Neural cell (in vitro differentiated cells): ENCODE results near the gene ZNF30.
"Not testable (repeated sequence)": the region's sequence is repeated elsewhere in the genome, so short reads cannot be mapped to it uniquely, and the experiment has no call there.

Source experiments
- CTCF ChIP-seq: fragments of 450-650 bp; IDR thresholded peaks from 2 replicates; pipeline ENCODE4 v1.5.1; 2014; ENCODE audit warnings: antibody characterized with exemption, mild to moderate bottlenecking, moderate library complexity; ENCODE audit not compliant: poor library complexity, severe bottlenecking
- EZH2 ChIP-seq: fragments of 200-600, 300-800 bp; shearing (Covaris generic), sonication (generic); IDR thresholded peaks from 2 replicates; pipeline ENCODE4 v1.6.1; 2014; ENCODE audit warnings: antibody characterized with exemption, low read length, borderline replicate concordance, mild to moderate bottlenecking; ENCODE audit not compliant: insufficient read depth, poor library complexity, severe bottlenecking
- POLR2AphosphoS5 ChIP-seq: IDR thresholded peaks from 2 replicates; pipeline ENCODE4 v1.6.1; 2012
- RAD21 ChIP-seq: fragments of 450-650 bp; conservative IDR thresholded peaks from 2 replicates; pipeline ENCODE4 v1.6.1; 2014; ENCODE audit warnings: antibody characterized with exemption, mild to moderate bottlenecking, moderate library complexity
- REST ChIP-seq: IDR thresholded peaks from 2 replicates; pipeline ENCODE4 v1.6.1; 2012; ENCODE audit warnings: borderline replicate concordance
- TAF1 ChIP-seq: IDR thresholded peaks from 2 replicates; pipeline ENCODE4 v1.6.1; 2012; ENCODE audit warnings: low read depth

DNA sequence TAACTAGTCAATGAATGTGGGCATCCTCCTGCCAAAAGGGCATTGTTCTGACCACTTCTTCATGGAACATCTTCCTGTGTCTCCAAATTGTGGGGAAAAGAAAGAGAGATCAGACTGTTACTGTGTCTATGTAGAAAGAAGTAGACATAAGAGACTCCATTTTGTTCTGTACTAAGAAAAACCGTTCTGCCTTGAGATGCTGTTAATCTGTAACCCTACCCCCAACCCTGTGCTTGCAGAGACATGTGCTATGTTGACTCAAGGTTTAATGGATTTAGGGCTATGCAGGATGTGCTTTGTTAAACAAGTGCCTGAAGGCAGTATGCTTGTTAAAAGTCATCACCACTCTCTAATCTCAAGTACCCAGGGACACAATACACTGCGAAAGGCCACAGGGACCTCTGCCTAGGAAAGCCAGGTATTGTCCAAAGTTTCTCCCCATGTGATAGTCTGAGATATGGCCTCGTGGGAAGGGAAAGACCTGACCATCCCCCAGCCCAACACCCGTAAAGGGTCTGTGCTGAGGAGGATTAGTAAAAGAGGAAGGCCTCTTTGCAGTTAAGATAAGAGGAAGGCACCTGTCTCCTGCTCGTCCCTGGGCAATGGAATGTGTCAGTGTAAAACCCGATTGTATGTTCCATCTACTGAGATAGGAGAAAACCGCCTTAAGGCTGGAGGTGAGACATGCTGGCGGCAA lies 6.5 kb upstream of the ZNF30 start:
- not testable (repeated sequence) for TF ChIP-seq CTCF, REST, EZH2, POLR2AphosphoS5, RAD21, TAF1
